GM12801 (cell line): ENCODE measurements around the gene RPTOR.

ENCODE experiments used
- CTCF ChIP-seq: IDR thresholded peaks from one replicate; pipeline ENCODE4 v1.5.1; 2011; ENCODE audit warnings: control low read depth; ENCODE audit not compliant: insufficient read length; ENCODE audit errors: extremely low read depth

RPTOR gene

DNA sequence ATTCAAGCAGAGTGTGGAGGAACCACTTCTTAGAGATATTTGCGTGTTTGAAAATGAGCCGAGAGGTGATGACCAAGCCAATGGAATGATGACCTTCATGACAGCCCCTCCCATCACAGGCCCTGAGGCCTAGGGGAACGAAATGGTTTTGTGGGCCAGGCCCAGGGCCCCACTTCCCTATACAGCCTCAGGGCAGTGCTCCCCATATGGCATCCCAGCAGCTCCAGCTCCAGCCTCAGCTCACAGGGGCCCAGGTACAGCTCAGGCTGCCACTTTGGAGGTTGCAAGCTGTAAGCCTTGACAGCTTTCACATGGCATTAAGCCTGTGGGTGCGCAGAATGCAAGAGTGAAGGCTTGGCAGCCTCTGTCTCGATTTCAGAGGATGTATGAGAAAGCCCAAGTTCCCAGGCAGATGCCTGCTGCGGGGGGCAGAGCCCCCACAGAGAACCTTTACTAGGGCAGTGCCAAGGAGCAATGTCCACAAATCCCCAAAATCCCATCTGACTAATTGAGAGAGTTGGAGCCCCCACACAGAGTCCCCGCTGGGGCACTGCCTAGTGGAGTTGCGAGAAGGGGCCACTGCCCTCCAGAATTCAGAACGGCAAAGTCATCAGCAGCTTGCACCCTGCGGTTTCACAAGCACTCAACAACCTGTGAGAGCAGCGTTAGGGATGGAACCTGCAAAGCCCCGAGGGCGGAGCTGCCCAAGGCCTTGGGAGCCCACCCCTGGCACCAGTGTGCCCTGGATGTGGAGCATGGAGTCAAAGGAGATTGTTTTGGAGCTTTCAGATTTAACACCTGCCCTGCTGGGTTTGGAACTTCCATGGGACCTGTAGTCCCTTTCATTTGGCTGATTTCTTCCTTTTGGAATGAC is 468.2 kb downstream of the RPTOR start:
- no peak for TF ChIP-seq CTCF

- no peak for TF ChIP-seq CTCF
These were observed 469.0 kb downstream of the RPTOR start for GRCh38 chr17:81013642-81014041.

DNA sequence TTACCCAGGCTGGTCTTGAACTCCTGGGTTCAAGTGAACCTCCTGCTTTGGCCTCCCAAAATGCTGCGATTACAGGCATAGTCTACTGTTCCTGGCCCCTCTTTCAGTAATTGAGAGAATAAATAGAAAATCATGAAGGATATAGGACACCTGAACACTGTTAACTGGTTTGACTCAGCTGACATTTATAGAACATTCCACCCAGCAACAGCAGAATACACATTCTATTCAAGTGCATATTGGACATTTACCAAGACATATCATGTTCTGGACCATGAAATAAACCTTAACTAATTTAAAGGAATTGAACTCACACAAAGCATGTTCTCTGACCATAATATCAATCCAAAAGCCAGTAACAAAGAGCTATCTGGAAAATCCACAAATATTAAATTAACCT is 470.5 kb downstream of the RPTOR start:
- TF ChIP-seq CTCF, result no peak
